ENCODE data around the gene TCFL5.

The TCFL5 gene

DNA sequence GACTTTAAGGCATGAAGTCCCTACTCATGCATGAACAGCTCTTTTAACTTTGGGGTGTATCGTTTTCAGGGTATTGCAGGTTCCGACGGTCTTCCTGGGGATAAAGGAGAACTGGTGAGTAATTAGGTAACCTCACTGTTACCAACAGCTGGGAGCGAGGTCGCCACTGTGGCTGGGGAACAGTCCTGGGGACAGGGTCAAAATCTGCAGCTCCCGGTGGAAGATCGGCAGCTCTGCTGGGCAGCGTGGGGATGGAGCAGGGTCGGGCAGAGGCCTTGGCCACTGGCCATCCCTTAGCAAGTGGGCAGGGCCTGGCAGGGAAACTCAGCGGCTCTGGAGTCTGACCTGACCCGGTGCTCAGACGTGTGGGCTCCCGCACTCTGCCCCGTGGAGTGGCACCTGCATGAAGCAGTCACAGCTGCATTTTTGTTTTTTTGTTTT lies 28.7 kb downstream of the TCFL5 start:
- no peak for DNase-seq (ENCODE audit: low read depth)

DNA sequence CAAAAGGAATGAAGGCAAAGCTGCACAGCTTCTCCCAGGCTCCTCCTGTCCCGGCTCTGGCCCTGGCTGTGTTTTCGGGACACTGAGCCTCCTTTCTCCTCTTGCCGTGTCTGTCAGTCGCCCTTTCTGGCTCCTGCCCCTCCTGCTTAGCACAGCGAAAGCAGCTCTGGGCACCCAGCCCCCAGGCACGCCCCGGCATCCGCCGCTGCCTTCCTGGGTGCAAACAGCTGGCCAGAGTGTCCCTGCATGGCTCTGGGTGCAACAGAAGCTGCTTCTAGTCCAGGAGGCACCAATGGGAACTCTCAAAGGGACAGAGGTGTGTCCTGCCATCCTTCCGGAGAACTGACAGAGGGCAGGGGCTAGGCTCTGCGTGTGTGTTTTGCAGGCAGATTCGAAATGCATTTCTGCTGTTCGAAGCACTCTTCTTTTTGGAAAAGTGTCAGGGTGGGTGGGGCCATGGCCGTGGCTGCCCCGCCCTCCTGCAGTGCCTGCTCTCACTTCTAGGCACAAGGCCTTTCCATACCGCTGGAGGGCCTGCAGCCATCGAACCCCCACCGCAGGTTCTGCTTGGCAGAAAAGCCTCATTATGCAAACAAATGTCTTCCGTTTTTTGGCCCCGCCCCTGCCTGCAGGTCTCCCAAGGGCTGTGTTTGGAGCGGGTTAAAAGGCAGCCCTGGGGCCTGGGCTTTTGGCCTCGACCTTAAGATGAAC lies 29.3 kb downstream of the TCFL5 start:
- no peak for DNase-seq (ENCODE audit: low read depth)

DNA sequence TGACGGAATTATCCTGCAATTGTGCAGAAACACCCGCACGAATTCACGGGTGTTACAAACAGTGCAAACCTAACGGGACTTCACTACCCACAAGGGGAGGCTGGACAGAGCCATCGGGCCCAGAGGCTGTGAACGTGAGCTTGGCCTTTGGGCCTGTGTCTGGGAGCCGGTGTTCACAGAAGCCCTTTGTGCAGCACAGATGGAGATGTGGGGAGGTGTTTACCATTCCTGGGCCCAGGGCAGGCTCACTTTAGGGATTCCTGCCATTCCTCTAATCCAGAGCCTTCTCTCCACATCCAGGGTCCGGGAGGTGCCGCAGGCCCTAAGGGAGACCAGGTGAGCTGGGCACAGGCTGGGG lies 29.8 kb downstream of the TCFL5 start:
- DNase-seq (ENCODE audit: low read depth) = no peak

DNA sequence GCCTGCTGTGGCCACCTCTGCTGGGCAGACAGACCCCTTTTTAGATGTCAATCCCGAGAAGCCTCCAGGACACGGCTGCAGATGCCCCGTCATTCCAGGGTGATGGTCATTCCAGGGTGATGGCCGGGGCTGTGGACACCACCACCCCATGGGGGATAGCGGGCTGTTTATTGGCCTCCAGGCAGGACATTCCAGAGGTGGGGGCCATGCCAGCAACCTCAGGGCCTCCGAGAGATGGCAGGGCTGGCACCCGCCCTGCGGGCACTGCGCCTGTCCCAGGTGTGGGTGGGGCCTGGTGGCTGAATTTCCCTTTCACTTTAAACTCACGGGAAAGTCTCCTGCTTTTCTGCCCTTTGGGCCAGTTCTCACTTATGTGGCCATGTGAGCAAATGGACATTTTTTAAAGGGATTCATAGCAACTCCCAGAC lies 30.2 kb downstream of the TCFL5 start:
- DNase-seq (ENCODE audit: low read depth) = no peak

DNA sequence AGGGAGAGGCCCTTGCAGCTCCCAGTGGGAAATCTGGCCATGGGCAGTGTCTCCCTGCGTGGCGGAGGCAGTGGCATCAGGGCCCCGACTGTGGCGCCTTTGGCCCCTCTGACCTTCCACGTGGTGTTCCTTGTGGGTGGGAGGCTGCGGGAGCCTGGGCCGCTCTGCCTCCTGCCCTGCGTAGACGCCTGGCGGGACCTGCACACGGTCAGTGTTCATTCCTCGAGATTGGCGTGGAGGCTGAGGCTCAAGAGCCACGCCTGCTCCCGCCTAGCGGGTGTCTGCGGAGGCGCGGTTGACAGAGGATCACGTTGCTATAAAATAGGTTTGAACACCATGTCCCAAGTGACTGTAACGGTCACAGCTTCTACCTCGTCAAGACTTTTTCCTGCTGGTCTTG lies 30.8 kb downstream of the TCFL5 start:
- DNase-seq (ENCODE audit: low read depth) = no peak

DNA sequence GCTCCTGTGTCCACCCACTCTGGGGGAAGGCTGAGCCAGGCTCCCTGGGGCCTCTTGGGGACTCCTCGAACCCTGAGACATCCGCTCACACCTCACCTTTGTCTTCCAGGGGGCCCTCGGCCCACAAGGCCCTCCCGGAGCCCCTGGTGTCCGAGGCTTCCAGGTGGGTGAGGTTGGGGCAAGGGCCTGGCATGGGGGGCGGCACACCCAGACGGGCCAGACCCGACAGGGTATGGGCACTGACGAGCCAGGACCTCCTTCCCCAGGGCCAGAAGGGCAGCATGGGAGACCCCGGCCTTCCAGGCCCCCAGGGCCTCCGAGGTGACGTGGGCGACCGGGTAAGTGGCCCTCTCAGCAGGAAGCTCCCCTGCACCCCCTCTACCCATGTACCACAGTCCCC lies 31.4 kb downstream of the TCFL5 start:
- no peak for DNase-seq (ENCODE audit: low read depth)

DNA sequence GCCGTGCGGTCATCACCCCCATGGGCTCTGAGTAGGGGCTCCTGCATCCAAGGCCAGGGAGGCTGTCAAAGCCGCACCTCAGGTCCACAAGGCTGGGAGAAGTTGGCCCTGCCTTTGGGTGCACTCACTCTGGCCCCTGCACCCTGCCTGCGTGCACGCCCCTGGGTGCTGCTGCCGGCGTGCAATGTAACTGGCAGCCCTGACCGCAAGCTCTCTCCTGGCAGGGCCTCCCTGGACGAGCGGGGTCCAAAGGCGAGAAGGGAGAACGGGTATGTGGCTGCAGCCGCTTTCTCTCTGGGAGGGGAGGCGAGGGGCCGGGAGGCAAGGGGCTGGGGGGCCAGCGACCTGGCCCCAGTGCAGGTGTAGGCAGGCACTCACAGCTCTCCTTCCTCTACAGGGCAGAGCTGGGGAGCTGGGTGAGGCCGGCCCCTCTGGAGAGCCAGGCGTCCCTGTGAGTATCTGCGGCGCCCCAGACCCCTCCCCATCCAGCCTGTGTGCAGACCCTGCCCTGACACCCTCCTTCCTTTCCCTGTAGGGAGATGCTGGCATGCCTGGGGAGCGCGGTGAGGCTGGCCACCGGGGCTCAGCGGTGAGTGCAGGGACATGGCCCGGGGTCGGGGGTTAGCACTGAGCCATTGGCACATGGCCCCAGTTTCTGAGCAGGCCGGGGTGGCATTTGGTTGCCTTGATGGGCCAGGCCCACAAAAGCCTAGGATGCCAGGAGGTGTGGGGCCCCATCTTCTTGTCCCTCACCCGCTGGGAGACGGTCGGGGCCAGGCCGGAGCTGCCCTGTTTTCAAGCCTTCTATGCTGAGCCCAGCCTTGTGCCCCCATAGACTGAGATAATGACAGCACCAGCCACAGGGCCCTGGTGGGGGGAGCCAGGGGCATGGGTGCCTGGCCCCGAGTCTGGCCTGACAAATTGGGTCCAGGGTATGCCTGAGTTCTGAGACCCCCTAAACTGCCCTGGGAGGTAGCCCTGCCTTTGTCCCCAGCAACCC lies 32.1 kb downstream of the TCFL5 start:
- no peak for DNase-seq (ENCODE audit: low read depth)

DNA sequence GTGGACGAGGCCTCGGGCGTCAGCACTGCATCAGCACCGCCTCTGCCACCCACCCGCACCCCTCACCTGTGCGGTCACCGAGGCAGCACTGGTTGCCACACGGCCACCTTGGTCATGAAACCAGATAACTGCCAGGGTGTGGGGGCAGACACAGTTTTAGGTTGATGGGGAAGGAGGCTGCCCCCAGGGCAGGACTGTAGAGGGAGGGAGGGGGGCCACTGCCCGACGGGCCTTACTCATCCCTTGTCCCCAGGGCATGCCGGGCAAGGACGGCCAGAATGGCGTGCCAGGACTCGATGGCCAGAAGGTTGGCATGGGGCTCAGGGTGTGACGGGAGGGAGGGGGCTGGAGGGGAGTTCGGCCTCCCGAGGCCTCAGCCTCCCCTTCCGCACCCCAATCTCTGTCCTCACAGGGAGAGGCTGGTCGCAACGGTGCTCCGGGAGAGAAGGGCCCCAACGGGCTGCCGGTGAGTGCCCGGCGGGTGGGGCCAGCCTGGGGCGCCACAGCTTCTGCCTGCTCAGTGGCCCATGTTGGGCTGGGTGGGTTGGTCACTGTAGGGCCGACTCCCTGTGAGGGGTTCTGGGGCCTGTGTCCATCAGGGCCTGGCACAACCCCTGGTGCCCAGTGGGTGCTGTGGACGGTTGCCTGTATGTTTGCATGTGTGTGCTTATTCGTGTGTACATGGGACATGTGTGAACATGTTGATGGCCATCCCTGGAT lies 33.0 kb downstream of the TCFL5 start:
- no peak for DNase-seq (ENCODE audit: low read depth)

DNA sequence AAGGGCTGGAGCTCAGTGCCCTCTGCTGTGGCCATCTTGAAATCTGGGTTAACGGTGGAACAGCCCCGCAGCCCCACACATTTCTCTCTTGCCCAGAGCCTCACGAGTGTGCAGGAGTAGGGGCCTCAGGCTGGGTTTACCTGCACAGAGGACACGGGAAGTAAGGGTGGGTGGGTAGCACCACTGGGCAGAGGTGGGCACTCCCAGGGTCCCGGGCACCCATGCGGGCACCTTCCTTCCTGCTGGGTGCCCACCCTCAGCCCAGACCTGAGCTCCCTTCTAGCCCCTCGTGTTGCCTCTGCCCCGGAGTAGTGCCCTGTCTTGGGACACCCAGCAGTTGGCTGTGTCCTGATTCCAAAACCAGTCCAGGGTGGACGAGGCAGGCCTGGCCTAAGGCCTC lies 33.6 kb downstream of the TCFL5 start:
- DNase-seq (ENCODE audit: low read depth) = no peak

DNA sequence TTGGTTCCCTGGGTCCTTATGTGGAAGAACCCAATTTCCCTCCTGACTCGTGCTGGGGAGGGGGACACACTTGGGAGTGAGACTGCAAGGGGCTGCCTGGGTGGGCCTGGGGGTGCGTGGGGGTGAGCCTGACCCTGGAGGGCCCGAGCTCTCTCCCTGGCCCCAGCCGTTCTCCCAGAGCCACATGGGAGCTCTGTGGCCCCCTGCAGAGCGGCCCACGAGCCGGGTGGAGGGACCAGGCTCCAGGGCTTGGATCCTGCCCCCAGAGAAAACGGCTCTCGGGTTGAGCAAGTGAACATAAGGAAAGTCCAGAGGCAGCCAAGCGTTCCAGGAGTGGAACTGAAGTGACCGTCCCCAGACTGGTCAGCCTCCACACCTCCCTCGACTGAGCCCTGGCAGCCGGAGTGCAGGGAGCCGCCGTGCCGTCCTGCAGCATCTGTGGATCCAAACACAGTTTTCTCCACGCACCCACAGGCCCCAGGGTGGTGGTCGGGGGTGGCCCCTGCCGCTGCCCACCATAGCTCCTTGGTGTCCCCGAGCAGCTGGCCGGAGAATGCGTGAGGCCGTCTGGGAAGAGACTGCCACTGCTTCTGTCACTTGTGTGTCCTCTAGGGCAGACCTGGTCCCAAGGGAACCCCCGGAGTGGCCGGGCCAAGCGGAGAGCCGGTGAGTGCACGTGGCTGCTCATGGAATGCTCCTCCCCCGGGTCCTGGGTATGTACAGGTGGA lies 34.1 kb downstream of the TCFL5 start:
- DNase-seq (ENCODE audit: low read depth) = no peak

DNA sequence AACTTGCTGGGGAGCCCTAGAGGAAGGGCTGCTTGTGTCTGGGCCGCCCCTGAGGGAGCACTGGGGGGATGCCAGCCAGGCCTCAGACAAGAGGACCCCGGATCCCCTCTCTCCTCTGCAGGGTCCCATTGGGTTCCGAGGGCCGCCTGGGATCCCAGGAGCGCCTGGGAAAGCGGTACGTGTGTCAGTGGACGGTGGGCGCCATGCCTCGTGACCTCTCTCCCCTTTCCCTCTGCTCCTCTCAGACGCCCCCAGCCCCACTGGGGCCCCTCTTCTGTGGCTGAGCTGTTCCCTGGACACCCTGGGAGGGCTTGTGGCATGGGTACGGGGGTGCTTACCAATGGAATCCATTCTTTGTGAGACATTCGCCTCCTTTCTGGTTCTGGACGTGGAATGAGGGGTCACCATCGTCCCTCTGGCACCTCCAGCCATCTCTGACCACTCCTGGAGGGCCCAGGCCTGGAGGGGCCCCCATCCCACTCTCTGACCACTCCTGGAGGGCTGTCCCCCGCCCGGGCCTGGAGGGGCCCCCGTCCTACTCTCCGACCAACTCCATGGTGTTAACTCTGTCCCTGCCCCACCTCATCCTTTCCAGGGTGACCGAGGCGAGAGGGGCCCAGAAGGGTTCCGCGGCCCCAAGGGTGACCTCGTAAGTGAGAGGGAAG lies 34.8 kb downstream of the TCFL5 start:
- DNase-seq (ENCODE audit: low read depth) = no peak

DNA sequence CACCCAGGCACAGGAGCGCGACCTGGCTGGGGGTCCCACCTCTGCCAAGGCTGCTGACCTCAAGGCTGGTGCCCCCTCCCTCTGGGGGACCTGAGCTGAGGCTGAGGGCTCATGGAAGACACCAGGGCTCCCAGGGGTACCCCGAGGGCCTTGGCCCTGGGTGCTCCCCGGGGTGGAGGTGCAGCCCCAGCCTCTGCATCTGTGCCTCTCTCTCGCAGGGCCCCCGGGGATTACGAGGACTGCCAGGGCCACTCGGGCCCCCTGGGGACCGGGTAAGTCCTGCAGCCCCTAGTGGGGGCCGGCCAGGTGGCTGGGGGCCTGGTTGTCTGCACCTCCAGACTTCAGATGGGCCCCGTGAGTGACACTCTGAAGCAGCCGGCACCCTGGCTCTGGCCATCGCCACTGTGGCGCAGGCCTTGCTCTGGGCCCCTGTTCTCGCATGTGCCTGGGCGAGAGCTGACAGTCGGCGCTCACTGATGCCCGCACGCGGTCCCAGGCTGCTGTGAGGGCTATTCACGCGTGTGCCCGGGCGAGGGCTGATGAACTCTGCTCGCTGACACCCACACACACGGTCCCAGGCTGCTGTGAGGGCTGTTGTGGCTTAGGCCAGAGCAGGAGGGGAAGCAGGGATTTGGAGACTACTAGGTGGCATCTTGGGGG lies 35.5 kb downstream of the TCFL5 start:
- DNase-seq (ENCODE audit: low read depth) = no peak

DNA sequence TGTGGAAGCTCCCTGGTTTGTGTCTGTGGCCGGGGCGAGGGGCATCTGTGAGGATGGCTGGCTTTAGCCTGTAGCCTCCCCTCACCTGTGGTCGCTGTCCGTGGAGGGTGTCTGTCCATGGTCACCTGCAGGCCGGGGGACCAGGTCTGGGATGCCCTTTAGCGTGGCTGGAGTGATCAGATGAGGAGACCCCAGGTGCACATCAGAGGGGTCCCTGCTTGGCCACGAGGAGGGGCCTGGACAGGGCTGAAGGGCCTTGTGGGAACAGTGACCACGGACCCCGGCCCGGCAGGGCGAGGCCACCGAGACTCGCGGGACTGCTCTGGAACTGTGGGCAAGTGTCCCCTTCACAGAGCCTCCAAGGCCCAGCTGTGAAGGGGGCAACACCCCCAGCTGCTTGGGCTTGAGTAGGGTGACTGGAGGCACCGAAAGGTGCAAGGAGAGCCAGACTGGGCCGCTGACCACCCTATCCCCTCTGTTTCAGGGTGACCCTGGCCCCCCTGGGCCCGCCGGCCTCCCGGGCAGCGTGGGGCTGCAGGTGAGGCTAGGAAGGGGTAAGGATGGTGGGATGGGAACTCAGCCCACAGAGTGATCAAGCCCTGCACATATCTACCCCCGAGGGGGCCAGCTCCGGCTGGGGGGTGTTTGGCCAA lies 36.2 kb downstream of the TCFL5 start:
- DNase-seq (ENCODE audit: low read depth) = no peak

DNA sequence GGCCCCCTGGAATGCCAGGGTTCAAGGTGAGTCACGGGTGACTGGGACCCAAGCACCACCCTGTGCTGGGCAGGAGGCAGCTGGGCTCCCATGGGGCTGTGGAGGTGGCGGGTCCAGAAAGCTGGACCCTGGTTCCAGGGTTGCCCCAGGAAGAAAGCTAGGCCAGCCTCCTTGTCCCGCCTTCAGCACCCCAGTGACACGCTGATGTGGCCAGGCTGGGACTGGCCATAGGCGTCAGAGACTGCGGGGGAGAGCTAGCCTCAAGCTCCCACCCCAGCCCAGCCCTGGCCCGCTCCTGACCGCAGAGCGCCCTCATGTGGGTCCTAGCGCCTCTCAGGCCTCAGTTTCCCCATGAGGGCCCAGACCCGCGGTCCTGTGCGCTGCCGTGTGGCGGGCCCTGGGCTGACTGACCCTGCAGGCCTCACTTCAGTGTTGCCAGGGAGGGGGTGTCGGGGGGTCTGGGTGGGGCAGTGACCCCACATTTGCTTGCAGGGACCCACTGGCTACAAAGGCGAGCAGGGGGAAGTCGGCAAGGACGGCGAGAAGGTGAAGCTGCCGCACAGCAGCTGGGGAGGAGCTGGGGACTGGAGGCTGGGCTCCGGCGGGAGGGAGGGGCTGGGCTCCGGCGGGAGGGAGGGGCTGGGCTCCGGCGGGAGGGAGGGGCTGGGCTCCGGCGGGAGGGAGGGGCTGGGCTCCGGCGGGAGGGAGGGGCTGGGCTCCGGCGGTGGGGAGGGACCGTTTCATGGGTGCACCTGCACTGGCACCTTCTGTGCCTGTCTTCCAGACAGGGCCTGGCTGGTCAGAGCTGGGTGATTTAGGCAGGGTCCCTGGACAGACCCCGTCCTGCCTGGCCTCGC lies 36.9 kb downstream of the TCFL5 start:
- no peak for DNase-seq (ENCODE audit: low read depth)

DNA sequence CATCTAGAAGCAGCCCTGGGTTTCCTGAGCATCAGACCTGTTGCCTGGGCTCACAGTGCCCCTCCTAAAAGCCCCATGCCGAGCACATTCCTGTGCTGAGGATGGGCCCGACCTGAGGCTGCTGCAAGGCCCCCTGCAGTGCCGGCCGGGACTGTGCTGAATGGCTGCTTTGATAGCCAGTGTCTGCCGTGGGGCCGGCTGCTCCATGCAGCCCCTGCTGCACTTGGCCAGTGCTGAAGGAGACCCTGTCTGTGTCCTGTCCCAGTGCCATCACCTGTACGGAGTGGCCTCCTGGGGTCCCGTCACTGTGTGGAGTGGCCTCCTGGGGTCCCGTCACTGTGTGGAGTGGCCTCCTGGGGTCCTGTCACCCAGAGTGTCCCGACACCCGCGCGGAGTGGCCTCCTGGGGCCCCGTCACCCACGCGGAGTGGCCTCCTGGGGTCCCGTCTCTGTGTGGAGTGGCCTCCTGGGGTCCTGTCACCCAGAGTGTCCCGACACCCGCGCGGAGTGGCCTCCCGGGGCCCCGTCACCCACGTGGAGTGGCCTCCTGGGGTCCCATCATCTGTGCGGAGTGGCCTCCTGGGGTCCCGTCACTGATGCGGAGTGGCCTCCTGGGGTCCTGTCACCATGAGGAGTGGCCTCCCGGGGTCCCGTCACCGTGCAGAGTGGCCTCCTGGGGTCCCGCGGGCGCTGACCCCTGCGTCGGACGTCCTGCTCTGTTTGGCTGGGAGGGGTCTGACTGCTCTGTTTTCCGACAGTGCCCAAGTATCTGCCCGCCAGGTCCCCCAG lies 37.7 kb downstream of the TCFL5 start:
- DNase-seq (ENCODE audit: low read depth) = no peak

DNA sequence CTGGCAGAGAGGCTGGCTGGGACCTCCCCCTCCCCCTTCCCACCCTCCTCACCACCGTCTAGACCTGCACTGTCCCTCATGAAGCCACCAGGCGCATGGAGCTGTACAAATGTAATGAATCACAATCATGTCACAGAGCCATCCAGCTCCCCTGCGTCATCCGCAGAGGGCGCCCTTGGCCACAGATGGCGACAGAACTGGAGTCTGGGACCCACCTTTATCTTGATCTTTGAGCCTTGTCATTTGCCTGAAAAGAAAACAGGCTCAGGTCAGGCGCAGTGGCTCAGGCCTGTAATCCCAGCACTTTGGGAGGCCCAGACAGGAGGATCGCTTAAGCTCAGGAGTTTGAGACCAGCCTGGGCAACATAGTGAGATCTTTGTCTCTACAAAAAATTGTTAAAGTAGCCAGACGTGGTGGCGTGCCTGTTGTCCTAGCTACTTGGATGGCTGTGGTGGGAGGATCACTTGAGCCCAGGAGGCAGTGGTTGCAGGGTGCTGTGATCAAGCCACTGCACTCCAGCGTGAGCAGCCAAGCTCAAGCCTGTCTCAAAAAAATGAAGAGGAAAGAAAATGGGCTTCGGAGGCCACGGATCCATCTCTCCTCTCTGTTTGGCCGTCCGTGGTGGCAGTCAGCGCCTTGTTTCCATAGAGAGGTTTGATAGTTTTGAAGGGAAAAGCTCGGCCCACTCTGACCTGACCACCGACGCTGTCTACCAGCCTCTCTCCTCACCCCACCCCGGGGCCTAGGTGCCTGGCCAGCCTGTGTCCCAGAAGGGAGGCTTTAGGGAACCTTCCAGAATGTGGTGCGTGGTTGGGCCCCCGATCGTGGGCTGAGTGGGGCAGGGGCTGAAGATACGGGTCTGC lies 38.6 kb downstream of the TCFL5 start:
- DNase-seq (ENCODE audit: low read depth) = no peak

DNA sequence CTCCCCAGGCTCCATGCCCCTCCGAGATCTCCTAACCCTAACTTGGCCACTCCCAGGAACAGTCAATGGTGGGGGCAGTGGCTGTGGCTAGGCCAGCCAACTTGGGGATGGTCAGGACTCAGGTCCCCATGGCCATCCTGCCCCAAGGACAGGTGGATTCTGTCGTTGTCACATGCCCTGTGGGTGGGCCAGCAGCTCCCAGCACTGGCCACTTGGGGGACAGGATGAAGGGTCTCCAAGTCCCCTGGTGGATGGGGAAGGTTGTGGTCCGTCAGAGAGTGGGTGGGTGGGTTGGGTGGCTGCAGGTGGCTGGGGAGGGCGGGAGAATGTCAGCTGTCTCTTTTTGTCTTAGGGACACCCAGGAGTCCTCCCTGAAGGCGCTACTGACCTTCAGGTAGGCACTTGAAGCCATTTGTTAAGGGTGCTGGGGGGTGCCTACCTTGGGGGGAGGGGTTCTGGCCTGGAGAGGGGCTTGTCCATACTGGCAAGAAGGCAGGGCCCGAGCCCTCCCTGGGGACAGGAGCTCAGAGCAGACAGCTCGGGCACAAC lies 39.3 kb downstream of the TCFL5 start:
- DNase-seq (ENCODE audit: low read depth) = no peak
